ENCODE data around the gene NCAPD3.

The NCAPD3 gene

GRCh38 chr11:134253188-134253993 lies 29.6 kb upstream of the NCAPD3 start, which contains the start of the genes ACAD8 and THYN1:
Gene ACAD8 (plus strand): TSS chr11:134253568. CDS start chr11:134253601, 33 bp downstream.
Gene THYN1 (minus strand): TSS chr11:134253352. CDS start chr11:134252882, 470 bp downstream.
- peak; percentile 85 for DNase-seq

GRCh38 chr11:134252346-134253187 lies 28.8 kb upstream of the NCAPD3 start:
- DNase-seq = no peak

- DNase-seq = no peak
Observed at GRCh38 chr11:134250675-134251074, 26.9 kb upstream of the NCAPD3 start.

- DNase-seq = no peak
Observed at GRCh38 chr11:134250246-134250645, 26.5 kb upstream of the NCAPD3 start.

GRCh38 chr11:134248910-134249480 lies 25.2 kb upstream of the NCAPD3 start:
- no peak for DNase-seq

GRCh38 chr11:134246678-134247077 lies 22.9 kb upstream of the NCAPD3 start:
- no peak for DNase-seq

GRCh38 chr11:134246100-134246499 lies 22.3 kb upstream of the NCAPD3 start:
- DNase-seq = no peak

- no peak for DNase-seq
Observed at GRCh38 chr11:134245434-134245833, 21.7 kb upstream of the NCAPD3 start.

GRCh38 chr11:134244593-134244992 lies 20.8 kb upstream of the NCAPD3 start:
- DNase-seq = no peak

GRCh38 chr11:134243913-134244312 lies 20.1 kb upstream of the NCAPD3 start:
- DNase-seq = no peak

- no peak for DNase-seq
Observed at GRCh38 chr11:134242376-134242775, 18.6 kb upstream of the NCAPD3 start.

GRCh38 chr11:134240592-134240991 lies 16.8 kb upstream of the NCAPD3 start:
- DNase-seq = no peak

- DNase-seq = no peak
Observed at GRCh38 chr11:134238956-134239355, 15.2 kb upstream of the NCAPD3 start.

- DNase-seq = no peak
Observed at GRCh38 chr11:134237557-134237922, 13.8 kb upstream of the NCAPD3 start.

GRCh38 chr11:134236834-134237556 lies 13.2 kb upstream of the NCAPD3 start:
- no peak for DNase-seq

GRCh38 chr11:134235399-134235798 lies 11.6 kb upstream of the NCAPD3 start:
- no peak for DNase-seq

GRCh38 chr11:134233729-134234179 lies 10.0 kb upstream of the NCAPD3 start:
- DNase-seq = no peak

GRCh38 chr11:134231958-134232659 lies 8.3 kb upstream of the NCAPD3 start:
- no peak for DNase-seq

- DNase-seq = no peak
Observed at GRCh38 chr11:134230339-134230738, 6.6 kb upstream of the NCAPD3 start.

GRCh38 chr11:134229126-134229790 lies 5.5 kb upstream of the NCAPD3 start:
- no peak for DNase-seq

- no peak for DNase-seq
Observed at GRCh38 chr11:134228625-134229024, 4.9 kb upstream of the NCAPD3 start.

Measured in T1000 (cell line).